ENCODE results near the gene AIFM3.
A peak's percentile ranks its signal among the peaks of the same experiment; 100 is the strongest.

Gene AIFM3

DNA sequence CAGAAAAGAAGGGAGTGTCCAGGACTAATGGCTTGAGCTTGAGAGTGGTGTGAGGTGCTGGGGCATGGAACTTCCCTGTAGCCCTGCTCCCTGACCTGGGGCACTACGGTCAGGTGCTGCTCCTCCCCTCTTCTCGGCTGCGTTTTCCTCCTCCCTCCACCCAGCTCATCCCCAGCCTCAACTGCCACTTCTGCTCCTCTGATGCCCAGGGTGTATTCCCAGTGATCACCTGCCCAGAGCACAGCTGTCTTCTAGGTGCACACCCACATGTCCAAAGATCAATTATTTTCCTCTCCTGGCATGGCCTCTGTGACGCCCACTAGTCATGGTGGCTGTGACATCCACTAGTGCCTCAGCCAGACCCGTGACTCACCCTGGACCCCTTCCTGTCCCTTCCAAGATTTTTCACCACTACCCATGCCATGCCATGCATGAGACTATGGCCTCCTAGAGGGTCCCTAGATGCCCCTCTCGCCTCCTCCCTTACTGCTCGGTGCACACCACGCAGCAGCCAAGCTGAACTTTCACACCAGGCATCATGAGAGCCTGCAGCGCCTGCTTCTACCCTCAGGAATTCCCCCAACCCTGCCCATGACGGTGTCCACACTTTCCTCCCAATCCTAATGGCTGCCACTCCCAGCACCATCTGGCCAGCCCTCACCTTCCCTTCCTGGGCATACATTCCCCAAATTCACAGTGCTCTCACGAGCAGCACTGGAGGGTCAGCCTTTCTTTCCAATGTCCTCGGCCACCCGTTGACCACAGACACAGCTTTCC, 49.8 kb downstream of the AIFM3 start:
- TF ChIP-seq, protein P1, sequence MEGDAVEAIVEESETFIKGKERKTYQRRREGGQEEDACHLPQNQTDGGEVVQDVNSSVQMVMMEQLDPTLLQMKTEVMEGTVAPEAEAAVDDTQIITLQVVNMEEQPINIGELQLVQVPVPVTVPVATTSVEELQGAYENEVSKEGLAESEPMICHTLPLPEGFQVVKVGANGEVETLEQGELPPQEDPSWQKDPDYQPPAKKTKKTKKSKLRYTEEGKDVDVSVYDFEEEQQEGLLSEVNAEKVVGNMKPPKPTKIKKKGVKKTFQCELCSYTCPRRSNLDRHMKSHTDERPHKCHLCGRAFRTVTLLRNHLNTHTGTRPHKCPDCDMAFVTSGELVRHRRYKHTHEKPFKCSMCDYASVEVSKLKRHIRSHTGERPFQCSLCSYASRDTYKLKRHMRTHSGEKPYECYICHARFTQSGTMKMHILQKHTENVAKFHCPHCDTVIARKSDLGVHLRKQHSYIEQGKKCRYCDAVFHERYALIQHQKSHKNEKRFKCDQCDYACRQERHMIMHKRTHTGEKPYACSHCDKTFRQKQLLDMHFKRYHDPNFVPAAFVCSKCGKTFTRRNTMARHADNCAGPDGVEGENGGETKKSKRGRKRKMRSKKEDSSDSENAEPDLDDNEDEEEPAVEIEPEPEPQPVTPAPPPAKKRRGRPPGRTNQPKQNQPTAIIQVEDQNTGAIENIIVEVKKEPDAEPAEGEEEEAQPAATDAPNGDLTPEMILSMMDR (conservative IDR thresholded peaks at IDR 0.05; ENCODE audit: control insufficient read depth, insufficient read depth, low read depth, low read length), result no peak
- no peak for DNase-seq (ENCODE audit: low read depth)
- H3K4me3 ChIP-seq (ENCODE audit: control insufficient read depth, low read depth, low read length), result no peak overlapping the region

DNA sequence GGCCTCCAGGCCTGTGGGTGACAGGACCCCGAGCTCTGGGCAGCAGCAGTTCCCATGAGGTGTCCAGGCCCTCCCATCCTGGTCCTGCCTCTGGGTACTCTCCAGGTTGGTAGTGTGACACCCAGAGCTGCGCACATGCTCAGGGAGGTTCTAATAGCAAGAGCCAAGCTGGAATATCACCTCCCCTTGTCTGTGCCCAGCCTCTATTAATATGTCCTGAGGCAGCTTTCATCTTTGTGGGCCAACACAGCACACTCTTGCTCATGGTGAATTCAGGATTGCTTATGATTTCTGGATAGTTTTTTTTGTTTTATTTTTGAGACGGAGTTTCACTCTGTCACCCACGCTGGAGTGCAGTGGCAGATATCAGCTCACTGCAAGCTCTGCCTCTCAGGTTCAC, 51.3 kb downstream of the AIFM3 start:
- H3K4me3 ChIP-seq (ENCODE audit: control insufficient read depth, low read depth, low read length), result no peak overlapping the region
- TF ChIP-seq, protein P1 (conservative IDR thresholded peaks at IDR 0.05; ENCODE audit: control insufficient read depth, insufficient read depth, low read depth, low read length), result no peak
- DNase-seq (ENCODE audit: low read depth), result no peak

DNA sequence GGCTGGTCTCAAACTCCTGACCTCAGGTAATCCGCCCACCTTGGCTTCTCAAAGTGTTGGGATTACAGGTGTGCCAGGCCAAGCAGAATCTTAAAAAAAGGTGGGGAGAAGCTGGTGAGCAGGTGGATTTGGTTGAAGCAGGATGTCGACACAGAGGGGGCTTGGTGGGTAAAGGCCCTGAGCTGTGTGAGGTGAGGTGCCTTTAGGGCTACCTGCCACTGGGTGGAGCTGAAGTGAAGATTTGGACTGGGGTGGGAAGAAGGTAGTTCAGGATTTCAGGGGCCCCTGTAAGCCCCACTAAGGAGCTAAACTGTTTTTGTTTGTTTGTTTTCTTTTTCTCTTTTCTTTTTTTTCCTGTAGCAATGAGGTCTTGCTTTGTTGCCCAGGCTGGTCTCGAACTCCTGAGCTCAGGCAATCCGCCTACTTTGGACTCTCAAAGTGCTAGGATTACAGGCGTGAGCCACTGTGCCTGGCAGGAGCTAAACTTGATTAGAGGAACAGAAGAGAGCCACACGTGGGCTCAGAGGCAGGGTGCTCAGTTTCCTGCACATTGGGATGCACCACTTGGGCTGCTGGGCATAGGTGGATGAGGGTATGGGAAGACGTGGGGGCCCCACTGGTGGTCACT, 53.9 kb downstream of the AIFM3 start:
- TF ChIP-seq, protein P1 (conservative IDR thresholded peaks at IDR 0.05; ENCODE audit: control insufficient read depth, insufficient read depth, low read depth, low read length), result peak; percentile 50
- no peak for DNase-seq (ENCODE audit: low read depth)
- H3K4me3 ChIP-seq (ENCODE audit: control insufficient read depth, low read depth, low read length), result no peak overlapping the region

DNA sequence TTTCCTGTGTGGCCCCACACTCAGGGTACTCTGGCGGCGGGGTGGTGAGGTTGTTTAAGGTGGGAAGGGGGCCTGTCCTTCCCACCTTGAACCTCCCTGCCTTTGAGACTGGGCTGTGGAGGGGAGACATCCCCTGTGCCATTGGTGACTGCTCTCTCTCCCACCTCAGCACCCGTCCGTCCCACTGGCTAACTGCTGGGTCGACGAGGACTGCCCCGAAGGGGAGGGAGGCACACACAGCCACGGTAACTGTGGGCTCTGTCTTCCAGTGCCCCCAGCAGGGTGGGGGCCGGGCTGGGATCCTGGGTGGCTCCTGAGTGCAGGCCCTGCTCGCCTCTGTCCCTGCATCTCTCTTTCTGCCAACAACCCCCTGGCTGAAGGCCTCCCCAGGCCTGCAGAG, 55.5 kb downstream of the AIFM3 start:
- no peak overlapping the region for H3K4me3 ChIP-seq (ENCODE audit: control insufficient read depth, low read depth, low read length)
- TF ChIP-seq, protein P1 (conservative IDR thresholded peaks at IDR 0.05; ENCODE audit: control insufficient read depth, insufficient read depth, low read depth, low read length), result no peak
- DNase-seq (ENCODE audit: low read depth), result no peak

DNA sequence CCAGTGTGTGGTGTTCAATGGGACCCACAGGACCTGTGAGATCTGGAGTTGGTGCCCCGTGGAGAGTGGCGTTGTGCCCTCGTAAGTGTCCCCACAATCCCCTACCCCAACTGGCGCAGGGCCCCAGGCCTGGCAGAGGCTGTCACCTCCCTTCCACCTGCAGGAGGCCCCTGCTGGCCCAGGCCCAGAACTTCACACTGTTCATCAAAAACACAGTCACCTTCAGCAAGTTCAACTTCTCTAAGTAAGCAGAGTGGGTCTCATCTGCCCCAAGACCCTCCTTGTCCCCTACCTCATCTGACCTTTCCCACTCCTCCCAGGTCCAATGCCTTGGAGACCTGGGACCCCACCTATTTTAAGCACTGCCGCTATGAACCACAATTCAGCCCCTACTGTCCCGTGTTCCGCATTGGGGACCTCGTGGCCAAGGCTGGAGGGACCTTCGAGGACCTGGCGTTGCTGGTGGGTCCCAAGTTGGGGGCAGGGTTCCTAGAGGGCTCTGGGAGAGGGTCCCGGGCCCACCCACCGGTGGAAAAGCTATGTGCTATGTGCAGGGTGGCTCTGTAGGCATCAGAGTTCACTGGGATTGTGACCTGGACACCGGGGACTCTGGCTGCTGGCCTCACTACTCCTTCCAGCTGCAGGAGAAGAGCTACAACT, 56.0 kb downstream of the AIFM3 start:
- DNase-seq (ENCODE audit: low read depth), result no peak
- H3K4me3 ChIP-seq (ENCODE audit: control insufficient read depth, low read depth, low read length), result no peak overlapping the region
- TF ChIP-seq, protein P1 (conservative IDR thresholded peaks at IDR 0.05; ENCODE audit: control insufficient read depth, insufficient read depth, low read depth, low read length), result no peak

DNA sequence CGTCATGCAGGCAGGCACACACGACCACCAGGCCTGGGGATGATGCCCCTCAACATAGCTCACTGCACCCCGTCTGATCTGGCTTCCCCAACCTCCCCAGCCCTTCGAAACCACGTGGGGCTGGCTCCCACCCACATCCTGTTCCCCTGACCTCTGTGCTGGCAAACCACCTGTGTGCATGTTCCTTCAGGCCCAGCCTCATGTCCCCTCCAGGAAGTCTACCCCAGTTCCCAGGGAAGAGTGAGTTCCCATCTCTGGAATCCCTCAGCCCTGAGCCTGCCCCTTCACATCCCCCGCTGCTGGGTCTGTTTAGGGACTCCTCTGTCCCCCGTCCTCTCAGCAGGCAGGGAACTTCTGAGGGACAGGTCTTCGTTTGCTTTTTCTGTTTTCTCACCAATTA, 58.2 kb downstream of the AIFM3 start:
- DNase-seq (ENCODE audit: low read depth), result no peak

More for the DNA sequence above, 58.2 kb downstream of the AIFM3 start:
- TF ChIP-seq, protein P1 (conservative IDR thresholded peaks at IDR 0.05; ENCODE audit: control insufficient read depth, insufficient read depth, low read depth, low read length), result no peak
- no peak overlapping the region for H3K4me3 ChIP-seq (ENCODE audit: control insufficient read depth, low read depth, low read length)
